GM13976 (cell line): ENCODE results near the gene BCKDK.

ENCODE experiments used
- DNase-seq: peaks from one replicate; pipeline ENCODE4 v3.0.0; 2012; ENCODE audit warnings: low spot score
- CTCF ChIP-seq: IDR thresholded peaks from 2 replicates; pipeline ENCODE4 v1.5.1; 2012; ENCODE audit warnings: borderline replicate concordance, mild to moderate bottlenecking; ENCODE audit not compliant: insufficient read depth; ENCODE audit errors: extremely low read depth, missing control alignments, control extremely low read depth
- in situ Hi-C: fragments of 300-500 bp; cut with MboI; formaldehyde crosslinking; loops from one replicate; pipeline ENCODE4 v1.12.0; 2022; ENCODE audit warnings: low sequenced_read_pairs, mixed read lengths, inconsistent platforms; ENCODE audit not compliant: unreplicated experiment

Gene BCKDK

GRCh38 chr16:31088459-31089183 lies 19.6 kb upstream of the BCKDK start, which contains the start of gene PRSS53:
Gene PRSS53, minus strand, starts transcription at chr16:31088943. Its CDS starts 134 bp downstream, at chr16:31088809.
- no peak for TF ChIP-seq CTCF
- in situ Hi-C loops = no loop called here
- DNase-seq = no peak

GRCh38 chr16:31089199-31089598 lies 19.0 kb upstream of the BCKDK start:
- no peak for DNase-seq
- in situ Hi-C loops = no loop called here
- no peak for TF ChIP-seq CTCF

GRCh38 chr16:31090540-31090939 lies 17.6 kb upstream of the BCKDK start:
- DNase-seq = no peak
- TF ChIP-seq CTCF = no peak
- in situ Hi-C loops = no loop called here

- TF ChIP-seq CTCF = no peak
- in situ Hi-C loops = no loop called here
Measured at GRCh38 chr16:31092330-31092729, 15.9 kb upstream of the BCKDK start.

GRCh38 chr16:31093132-31093703 lies 15.0 kb upstream of the BCKDK start:
- in situ Hi-C loops = no loop called here

More at GRCh38 chr16:31092330-31092729, 15.9 kb upstream of the BCKDK start:
- no peak for DNase-seq

GRCh38 chr16:31094088-31094423 lies 14.1 kb upstream of the BCKDK start:
- TF ChIP-seq CTCF = no peak
- in situ Hi-C loops = no loop called here
- DNase-seq = no peak

More at GRCh38 chr16:31093132-31093703, 15.0 kb upstream of the BCKDK start:
- TF ChIP-seq CTCF = no peak
- DNase-seq = no peak
